IPS DF 6.9 (cell line): ENCODE results near the gene LDB2.

Experiments
- DNase-seq: peaks from one replicate; pipeline ENCODE4 v3.0.0-alpha.2; 2013; ENCODE audit warnings: low read depth, low spot score
- H3K27ac ChIP-seq: one replicate; pipeline ENCODE4 v1.5.1; 2013; ENCODE audit warnings: low read length, control low read depth
- H3K27me3 ChIP-seq: 2 replicates; pipeline ENCODE4 v1.6.1; 2013; ENCODE audit warnings: mild to moderate bottlenecking, low read length; ENCODE audit not compliant: control insufficient read depth, insufficient read depth
- H3K36me3 ChIP-seq: 2 replicates; pipeline ENCODE4 v1.6.1; 2013; ENCODE audit warnings: low read length; ENCODE audit not compliant: control insufficient read depth, insufficient read depth
- H3K4me1 ChIP-seq: 2 replicates; pipeline ENCODE4 v1.6.1; 2013; ENCODE audit warnings: low read length; ENCODE audit not compliant: control insufficient read depth, insufficient read depth
- H3K4me3 ChIP-seq: 2 replicates; pipeline ENCODE4 v1.5.1; 2013; ENCODE audit warnings: mild to moderate bottlenecking, low read length
- H3K9me3 ChIP-seq: 2 replicates; pipeline ENCODE4 v1.6.1; 2013; ENCODE audit warnings: low read length, inconsistent platforms; ENCODE audit not compliant: control insufficient read depth, insufficient read depth
- WGBS: extraction: QIAGEN DNeasy Blood & Tissue Kit; methylation state at CpG from one replicate; pipeline ENCODE4 v1.1.7; 2013; ENCODE audit warnings: mixed read lengths, missing lambda C conversion rate; ENCODE audit not compliant: insufficient read length, insufficient coverage; 5-methylcytosine and 5-hydroxymethylcytosine counted together

The LDB2 gene

GRCh38 chr4:16764622-16765021 lies 133.8 kb downstream of the LDB2 start:
- DNase-seq = no peak
- Histone ChIP-seq H3K4me3 (no peak overlapping the region), H3K27me3 (no peaks in the 10 kb centered on the region), H3K4me1 (no peaks in the 10 kb centered on the region), H3K27ac (no peak overlapping the region), H3K36me3 (no peaks in the 10 kb centered on the region), H3K9me3 (no peaks in the 10 kb centered on the region)
- no CpG with 5 or more reads among the region's 6 CpGs for WGBS

GRCh38 chr4:16760617-16761363 lies 137.7 kb downstream of the LDB2 start:
- no peaks in the 10 kb centered on the region for H3K27me3 ChIP-seq
- no CpG with 5 or more reads among the region's 6 CpGs for WGBS
- no peak overlapping the region for H3K4me3 ChIP-seq
- DNase-seq = no peak
- H3K9me3 ChIP-seq = no peaks in the 10 kb centered on the region
- H3K4me1 ChIP-seq = no peaks in the 10 kb centered on the region
- H3K27ac ChIP-seq = no peak overlapping the region
- H3K36me3 ChIP-seq = peaks cover 2% of the 10 kb centered on the region; the same call in 1 of the 2 replicates

- Histone ChIP-seq H3K27ac (no peak overlapping the region), H3K4me1 (no peaks in the 10 kb centered on the region), H3K4me3 (no peak overlapping the region), H3K36me3 (peaks cover 2% of the 10 kb centered on the region; the same call in 1 of the 2 replicates), H3K27me3 (no peaks in the 10 kb centered on the region), H3K9me3 (no peaks in the 10 kb centered on the region)
- DNase-seq = no peak
- WGBS = no CpG with 5 or more reads among the region's 5 CpGs
These were observed 138.4 kb downstream of the LDB2 start for GRCh38 chr4:16759931-16760582.

- Histone ChIP-seq H3K4me3 (no peak overlapping the region), H3K27ac (no peak overlapping the region), H3K27me3 (no peaks in the 10 kb centered on the region), H3K36me3 (peaks cover 2% of the 10 kb centered on the region; the same call in 1 of the 2 replicates), H3K4me1 (peaks cover 5% of the 10 kb centered on the region; the same call in 1 of the 2 replicates), H3K9me3 (no peaks in the 10 kb centered on the region)
- DNase-seq = no peak
- no CpG with 5 or more reads among the region's 8 CpGs for WGBS
These were observed 139.6 kb downstream of the LDB2 start for GRCh38 chr4:16758816-16759215.

GRCh38 chr4:16758255-16758654 lies 140.2 kb downstream of the LDB2 start:
- no CpG with 5 or more reads among the region's 2 CpGs for WGBS
- H3K9me3 ChIP-seq = no peaks in the 10 kb centered on the region
- H3K27me3 ChIP-seq = no peaks in the 10 kb centered on the region
- no peak for DNase-seq
- peaks cover 2% of the 10 kb centered on the region; the same call in 1 of the 2 replicates for H3K36me3 ChIP-seq
- H3K4me1 ChIP-seq = peaks cover 5% of the 10 kb centered on the region; the same call in 1 of the 2 replicates
- no peak overlapping the region for H3K27ac ChIP-seq
- no peak overlapping the region for H3K4me3 ChIP-seq

GRCh38 chr4:16757080-16757521 lies 141.3 kb downstream of the LDB2 start:
- H3K27ac ChIP-seq = no peak overlapping the region
- H3K9me3 ChIP-seq = no peaks in the 10 kb centered on the region
- H3K4me1 ChIP-seq = peaks cover 5% of the 10 kb centered on the region; the same call in 1 of the 2 replicates
- DNase-seq = no peak
- H3K36me3 ChIP-seq = peaks cover 2% of the 10 kb centered on the region; the same call in 1 of the 2 replicates
- H3K27me3 ChIP-seq = no peaks in the 10 kb centered on the region
- H3K4me3 ChIP-seq = no peak overlapping the region
- no CpG with 5 or more reads among the region's 14 CpGs for WGBS

- no CpG with 5 or more reads among the region's 2 CpGs for WGBS
- Histone ChIP-seq H3K4me3 (no peak overlapping the region), H3K9me3 (no peaks in the 10 kb centered on the region), H3K4me1 (peaks cover 5% of the 10 kb centered on the region; the same call in 1 of the 2 replicates), H3K36me3 (peaks cover 2% of the 10 kb centered on the region; the same call in 1 of the 2 replicates), H3K27me3 (no peaks in the 10 kb centered on the region), H3K27ac (no peak overlapping the region)
- DNase-seq = no peak
These were observed 144.3 kb downstream of the LDB2 start for GRCh38 chr4:16754104-16754503.

- no peaks in the 10 kb centered on the region for H3K9me3 ChIP-seq
- H3K4me1 ChIP-seq = peaks cover 5% of the 10 kb centered on the region; the same call in 1 of the 2 replicates
- no peak overlapping the region for H3K27ac ChIP-seq
- no peak overlapping the region for H3K4me3 ChIP-seq
- no peaks in the 10 kb centered on the region for H3K27me3 ChIP-seq
- H3K36me3 ChIP-seq = 0 out of 2 replicates have a peak, but pooled peaks cover 2% of the 10 kb centered on the region
- no peak for DNase-seq
These were observed 146.3 kb downstream of the LDB2 start for GRCh38 chr4:16752150-16752549.

- H3K4me1 ChIP-seq = peaks cover 5% of the 10 kb centered on the region; the same call in 1 of the 2 replicates
- no peaks in the 10 kb centered on the region for H3K27me3 ChIP-seq
- no peaks in the 10 kb centered on the region for H3K9me3 ChIP-seq
- no peaks in the 10 kb centered on the region for H3K36me3 ChIP-seq
- no peak overlapping the region for H3K27ac ChIP-seq
- no peak for DNase-seq
- WGBS = no CpG with 5 or more reads among the region's 8 CpGs
- H3K4me3 ChIP-seq = no peak overlapping the region
These were observed 147.4 kb downstream of the LDB2 start for GRCh38 chr4:16750882-16751642.

GRCh38 chr4:16750216-16750615 lies 148.2 kb downstream of the LDB2 start:
- Histone ChIP-seq H3K27ac (no peak overlapping the region), H3K27me3 (no peaks in the 10 kb centered on the region), H3K4me1 (peaks cover 5% of the 10 kb centered on the region; the same call in 1 of the 2 replicates), H3K9me3 (no peaks in the 10 kb centered on the region), H3K36me3 (no peaks in the 10 kb centered on the region), H3K4me3 (no peak overlapping the region)
- no CpG with 5 or more reads among the region's 2 CpGs for WGBS
- no peak for DNase-seq
